Transverse colon (tissue), 4 donors: ENCODE measurements around the gene GOLGA5. TPM values are rescaled to one million over a fixed set of nuclear protein-coding genes. Genes with fewer than 3 reads are reported as not detected.
A peak's percentile ranks its signal among the peaks of the same experiment; 100 is the strongest.

ENCODE experiments used
- DNase-seq: peaks from one replicate; pipeline ENCODE4 v3.0.0-alpha.2; 2019
- H3K27ac ChIP-seq, 4 donors: fragments of 200-600 bp; sonication (generic); 2 replicates each; pipeline ENCODE4 v1.5.1; 2016 to 2018; ENCODE audit warnings: inconsistent platforms in 4 of 4
- H3K27me3 ChIP-seq: fragments of 200-600 bp; sonication (generic); 2 replicates; pipeline ENCODE4 v1.5.1; 2017; ENCODE audit warnings: inconsistent platforms
- H3K36me3 ChIP-seq, 4 donors: fragments of 200-600 bp; sonication (generic); 2 replicates each; pipeline ENCODE4 v1.5.1; 2017 to 2019; ENCODE audit warnings: inconsistent platforms in 4 of 4
- H3K4me1 ChIP-seq, 4 donors: fragments of 200-600 bp; sonication (generic); 2 replicates each; pipeline ENCODE4 v1.5.1; 2017 to 2020; ENCODE audit warnings: inconsistent platforms in 4 of 4
- H3K4me3 ChIP-seq, 4 donors: fragments of 200-600 bp; sonication (generic); 1 replicate in 1 of 4; 2 replicates in 3 of 4; pipeline versions ENCODE4 v1.5.1 to v1.6.1; 2017 to 2019; ENCODE audit warnings: inconsistent platforms in 4 of 4
- H3K9me3 ChIP-seq, 2 donors: fragments of 200-600 bp; sonication (generic); 2 replicates each; pipeline ENCODE4 v1.5.1; 2017 to 2019; ENCODE audit warnings: inconsistent platforms in 2 of 2
- CTCF ChIP-seq, 5 experiments: fragments of 200-600 bp in 3 of 5; fragments of 450-650 bp in 2 of 5; sonication (generic) in 3 of 5; IDR thresholded peaks; 1 replicate in 2 of 5; 2 replicates in 3 of 5; pipeline ENCODE4 v1.5.1; 2016 to 2017; ENCODE audit warnings: antibody characterized with exemption in 5 of 5, inconsistent platforms in 3 of 5, mild to moderate bottlenecking in 2 of 5, moderate library complexity in 1 of 5
- EP300 ChIP-seq: sonication (generic); formaldehyde crosslinking; IDR thresholded peaks from one replicate; pipeline ENCODE4 v1.6.1; 2017; ENCODE audit warnings: antibody characterized with exemption, low read depth
- POLR2A ChIP-seq: fragments of 450-650 bp; IDR thresholded peaks from one replicate; pipeline ENCODE4 v1.6.1; 2016; ENCODE audit warnings: antibody characterized with exemption, mild to moderate bottlenecking, moderate library complexity
- POLR2AphosphoS5 ChIP-seq, 3 donors: sonication (generic); formaldehyde crosslinking; IDR thresholded peaks; one replicate each; pipeline ENCODE4 v1.6.1; 2016; ENCODE audit warnings: antibody characterized with exemption in 3 of 3
- WGBS, 2 donors: methylation state at CpG; one replicate each; pipeline ENCODE4 v1.1.5; 2018; ENCODE audit warnings: low coverage in 1 of 2; 5-methylcytosine and 5-hydroxymethylcytosine counted together
- in situ Hi-C, 4 donors: fragments of 200-750 bp; cut with MboI; loops; one replicate each; pipeline versions ENCODE4 v1.15.0 to v1.15.1; 2017; ENCODE audit warnings: low sequenced_read_pairs in 3 of 4, low pct_ligation_motif_present in 1 of 4, low pct_unique_long_range_greater_than_20kb in 1 of 4
- intact Hi-C: fragments of 100-400 bp; cut with DNase I; formaldehyde crosslinking; loops from one replicate; pipeline ENCODE4 v1.15.1; 2023; ENCODE audit warnings: low total_unique reads
- total RNA-seq, 4 donors: library from RNA; depleted of rRNA; stranded (reverse); fragments of >200 nt; gene quantifications; one replicate each; pipeline ENCODE4 v1.1.0, GENCODE V29; 2016

GOLGA5 gene
- total RNA-seq, 4 donors from 2014 or later: 15.9 to 38.1 (median 30.3) TPM

GRCh38 chr14:92865674-92866073 lies 71.6 kb downstream of the GOLGA5 start:
- no peaks in the 10 kb centered on the region for H3K27me3 ChIP-seq
- no peak overlapping the region for H3K27ac ChIP-seq
- H3K36me3 ChIP-seq: no peaks in the 10 kb centered on the region
- no peak for TF ChIP-seq CTCF (IDR thresholded peaks at IDR 0.05)
- no peak for TF ChIP-seq POLR2AphosphoS5 (IDR thresholded peaks at IDR 0.05)
- no peak for TF ChIP-seq POLR2A
- no peak for TF ChIP-seq EP300
- in situ Hi-C loops (no loop called here), intact Hi-C loops (no loop called here)
- no peak overlapping the region for H3K4me3 ChIP-seq
- H3K4me1 ChIP-seq: no peaks in the 10 kb centered on the region
- WGBS, 2 donors: 85 to 100% methylated on average over 1 of the region's 1 CpG
- DNase-seq: no peak
- peaks cover 0 to 4% of the 10 kb centered on the region in 2 donors for H3K9me3 ChIP-seq

DNA sequence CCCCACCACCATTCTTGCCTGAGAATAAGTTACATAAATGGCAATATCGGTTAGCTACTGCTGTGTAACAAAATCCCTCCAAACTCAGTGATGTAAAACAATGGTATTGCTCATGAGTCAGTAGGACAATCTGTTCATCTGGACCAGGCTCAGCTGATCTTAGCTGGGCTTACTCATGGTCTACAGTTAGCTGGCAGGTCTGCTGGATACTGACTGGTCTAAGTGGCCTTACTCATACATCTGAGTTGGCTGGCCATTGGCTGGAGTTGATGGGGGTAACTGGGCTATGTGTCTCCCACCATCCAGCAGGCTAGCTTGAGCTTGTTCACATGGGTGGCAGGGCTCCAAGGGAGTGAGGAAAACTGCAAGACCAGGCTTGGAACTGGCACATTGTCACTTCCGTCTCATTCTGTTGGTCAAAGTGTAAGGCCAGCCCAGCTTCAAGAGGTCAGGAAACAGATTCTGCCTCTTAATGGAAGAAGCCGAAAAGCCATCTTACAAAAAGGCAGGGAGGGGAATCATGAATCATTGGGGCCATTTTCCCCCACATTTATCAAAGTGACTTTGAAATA lies 72.2 kb downstream of the GOLGA5 start:
- 65 to 67% methylated on average over 3 of the region's 3 CpGs for WGBS, 2 donors

GRCh38 chr14:92866901-92867865 lies 73.1 kb downstream of the GOLGA5 start:
- TF ChIP-seq POLR2A (no peak), POLR2AphosphoS5 (IDR thresholded peaks at IDR 0.05) (no peak), CTCF (IDR thresholded peaks at IDR 0.05) (no peak), EP300 (no peak)
- intact Hi-C loops (no loop called here), in situ Hi-C loops (no loop called here)
- Histone ChIP-seq H3K9me3 (peaks cover 0 to 4% of the 10 kb centered on the region in 2 donors), H3K27me3 (no peaks in the 10 kb centered on the region), H3K36me3 (no peaks in the 10 kb centered on the region), H3K4me3 (no peak overlapping the region), H3K27ac (no peak overlapping the region), H3K4me1 (no peaks in the 10 kb centered on the region)
- 54 to 81% methylated on average over 3 to 14 of the region's 14 CpGs for WGBS, 2 donors
- no peak for DNase-seq

More for the DNA sequence above, 72.2 kb downstream of the GOLGA5 start:
- Histone ChIP-seq H3K9me3 (peaks cover 0 to 4% of the 10 kb centered on the region in 2 donors), H3K4me1 (no peaks in the 10 kb centered on the region), H3K27me3 (no peaks in the 10 kb centered on the region), H3K27ac (no peak overlapping the region), H3K36me3 (no peaks in the 10 kb centered on the region), H3K4me3 (no peak overlapping the region)
- in situ Hi-C loops (no loop called here), intact Hi-C loops (no loop called here)
- no peak for DNase-seq
- no peak for TF ChIP-seq CTCF (IDR thresholded peaks at IDR 0.05)
- no peak for TF ChIP-seq EP300
- TF ChIP-seq POLR2A: no peak
- no peak for TF ChIP-seq POLR2AphosphoS5 (IDR thresholded peaks at IDR 0.05)

DNA sequence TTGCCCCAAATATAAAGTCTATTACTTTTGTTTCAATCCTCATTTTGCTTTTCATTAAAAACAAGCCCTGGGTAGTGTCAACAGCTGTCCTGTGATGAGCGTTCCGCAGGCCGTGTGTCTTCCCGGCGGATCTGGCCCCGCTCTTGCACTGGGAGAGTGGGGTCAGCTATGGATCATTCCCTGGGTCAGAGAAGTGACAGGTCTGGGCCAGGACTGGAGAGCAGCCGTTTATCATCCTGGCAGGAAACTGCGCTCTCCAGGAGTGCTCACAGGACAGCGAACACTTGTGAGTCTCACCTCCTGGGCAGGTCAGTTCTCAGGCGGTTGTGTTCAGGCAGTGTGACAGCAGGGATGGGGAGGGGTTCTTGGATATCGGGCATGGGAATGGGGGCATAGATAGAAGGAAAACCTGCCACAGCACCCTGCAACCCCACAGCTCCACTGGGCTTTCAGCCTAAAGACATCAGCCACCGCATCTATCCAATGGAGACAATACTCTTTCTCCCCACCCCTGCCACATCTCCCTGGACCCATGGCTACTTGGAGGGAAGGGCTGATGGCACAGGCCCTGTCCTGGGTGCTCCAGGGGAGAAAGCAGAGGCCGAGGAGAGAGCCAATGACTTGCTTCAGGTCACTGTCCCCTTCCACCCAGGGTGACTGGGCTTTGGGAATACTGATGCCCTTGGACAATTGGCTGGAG lies 81.0 kb downstream of the GOLGA5 start:
- H3K27me3 ChIP-seq: peaks cover 28% of the 10 kb centered on the region
- TF ChIP-seq POLR2A (no peak), POLR2AphosphoS5 (IDR thresholded peaks at IDR 0.05) (peak in 1 of 3 donors; percentile 47), CTCF (IDR thresholded peaks at IDR 0.05) (no peak), EP300 (no peak)
- H3K4me3 ChIP-seq: no peak overlapping the region
- 45 to 73% methylated on average over 6 to 13 of the region's 13 CpGs for WGBS, 2 donors
- in situ Hi-C loops: no loop called here
- H3K36me3 ChIP-seq: no peaks in the 10 kb centered on the region
- no peak overlapping the region for H3K27ac ChIP-seq
- H3K4me1 ChIP-seq: peaks cover 0 to 7% (median 0%) of the 10 kb centered on the region in 4 donors
- DNase-seq: no peak
- no peaks in the 10 kb centered on the region for H3K9me3 ChIP-seq
- intact Hi-C loops: no loop called here
